Neutrophil (primary cell): ENCODE data around the gene SLC12A9.

ENCODE experiments used
- H3K27ac ChIP-seq: fragments of 200-600 bp; sonication (generic); 2 replicates; pipeline ENCODE4 v1.5.1; 2016; ENCODE audit warnings: mild to moderate bottlenecking, moderate library complexity
- H3K27me3 ChIP-seq: fragments of 200-600 bp; sonication (generic); 2 replicates; pipeline ENCODE4 v1.6.0; 2016; ENCODE audit warnings: mild to moderate bottlenecking
- H3K36me3 ChIP-seq: fragments of 200-600 bp; sonication (generic); 2 replicates; pipeline ENCODE4 v1.5.1; 2017
- H3K4me1 ChIP-seq, 2 experiments: fragments of 200-600 bp in 1 of 2; sonication (generic) in 1 of 2; 1 replicate in 1 of 2; 2 replicates in 1 of 2; pipeline versions ENCODE4 v1.5.1 to v1.6.1; 2013 to 2016; ENCODE audit warnings: low read depth in 1 of 2, low read length in 1 of 2, mild to moderate bottlenecking in 1 of 2, moderate library complexity in 1 of 2; ENCODE audit not compliant: control insufficient read depth in 1 of 2, insufficient read depth in 1 of 2
- H3K4me3 ChIP-seq, 2 experiments: fragments of 200-600 bp in 1 of 2; sonication (generic) in 1 of 2; 1 replicate in 1 of 2; 2 replicates in 1 of 2; pipeline ENCODE4 v1.5.1; 2013 to 2016; ENCODE audit warnings: low read depth in 1 of 2, low read length in 1 of 2, mild to moderate bottlenecking in 1 of 2, moderate library complexity in 1 of 2
- H3K9me3 ChIP-seq: fragments of 200-600 bp; sonication (generic); 2 replicates; pipeline ENCODE4 v1.5.1; 2016
- TF ChIP-seq, protein P1 (sequence below): fragments of 200-600 bp; sonication (generic); IDR thresholded peaks from 2 replicates; pipeline ENCODE4 v1.5.1; 2016; ENCODE audit warnings: antibody characterized with exemption

Gene SLC12A9

GRCh38 chr7:100874577-100875355, 22.3 kb downstream of the SLC12A9 start, which contains the start of gene SRRT:
TSS of gene SRRT (plus strand) at chr7:100875103. CDS start at chr7:100875591, 488 bp downstream.
- Histone ChIP-seq H3K27me3 (no peaks in the 10 kb centered on the region), H3K27ac (peak within 1 kb of the TSS; percentile 94), H3K4me3 (peak within 1 kb of the TSS; percentile 92 to 100), H3K9me3 (no peaks in the 10 kb centered on the region), H3K36me3 (peaks cover 37% of the 10 kb centered on the region), H3K4me1 (peaks cover 23 to 26% of the 10 kb centered on the region in 2 experiments)
- TF ChIP-seq, protein P1, sequence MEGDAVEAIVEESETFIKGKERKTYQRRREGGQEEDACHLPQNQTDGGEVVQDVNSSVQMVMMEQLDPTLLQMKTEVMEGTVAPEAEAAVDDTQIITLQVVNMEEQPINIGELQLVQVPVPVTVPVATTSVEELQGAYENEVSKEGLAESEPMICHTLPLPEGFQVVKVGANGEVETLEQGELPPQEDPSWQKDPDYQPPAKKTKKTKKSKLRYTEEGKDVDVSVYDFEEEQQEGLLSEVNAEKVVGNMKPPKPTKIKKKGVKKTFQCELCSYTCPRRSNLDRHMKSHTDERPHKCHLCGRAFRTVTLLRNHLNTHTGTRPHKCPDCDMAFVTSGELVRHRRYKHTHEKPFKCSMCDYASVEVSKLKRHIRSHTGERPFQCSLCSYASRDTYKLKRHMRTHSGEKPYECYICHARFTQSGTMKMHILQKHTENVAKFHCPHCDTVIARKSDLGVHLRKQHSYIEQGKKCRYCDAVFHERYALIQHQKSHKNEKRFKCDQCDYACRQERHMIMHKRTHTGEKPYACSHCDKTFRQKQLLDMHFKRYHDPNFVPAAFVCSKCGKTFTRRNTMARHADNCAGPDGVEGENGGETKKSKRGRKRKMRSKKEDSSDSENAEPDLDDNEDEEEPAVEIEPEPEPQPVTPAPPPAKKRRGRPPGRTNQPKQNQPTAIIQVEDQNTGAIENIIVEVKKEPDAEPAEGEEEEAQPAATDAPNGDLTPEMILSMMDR = peak; percentile 95

GRCh38 chr7:100875356-100875751, 22.8 kb downstream of the SLC12A9 start:
- H3K4me3 ChIP-seq = peak overlapping the region; percentile 92 to 100
- peaks cover 41% of the 10 kb centered on the region for H3K36me3 ChIP-seq
- H3K27ac ChIP-seq = peak overlapping the region; percentile 94
- TF ChIP-seq, protein P1 = no peak
- H3K9me3 ChIP-seq = no peaks in the 10 kb centered on the region
- H3K27me3 ChIP-seq = no peaks in the 10 kb centered on the region
- H3K4me1 ChIP-seq = peaks cover 23 to 26% of the 10 kb centered on the region in 2 experiments

- no peak overlapping the region for H3K4me3 ChIP-seq
- peaks cover 23 to 26% of the 10 kb centered on the region in 2 experiments for H3K4me1 ChIP-seq
- no peaks in the 10 kb centered on the region for H3K9me3 ChIP-seq
- no peak overlapping the region for H3K27ac ChIP-seq
- no peaks in the 10 kb centered on the region for H3K27me3 ChIP-seq
- peaks cover 53% of the 10 kb centered on the region for H3K36me3 ChIP-seq
- TF ChIP-seq, protein P1 = no peak
Measured at GRCh38 chr7:100878013-100878412, 25.5 kb downstream of the SLC12A9 start.

DNA sequence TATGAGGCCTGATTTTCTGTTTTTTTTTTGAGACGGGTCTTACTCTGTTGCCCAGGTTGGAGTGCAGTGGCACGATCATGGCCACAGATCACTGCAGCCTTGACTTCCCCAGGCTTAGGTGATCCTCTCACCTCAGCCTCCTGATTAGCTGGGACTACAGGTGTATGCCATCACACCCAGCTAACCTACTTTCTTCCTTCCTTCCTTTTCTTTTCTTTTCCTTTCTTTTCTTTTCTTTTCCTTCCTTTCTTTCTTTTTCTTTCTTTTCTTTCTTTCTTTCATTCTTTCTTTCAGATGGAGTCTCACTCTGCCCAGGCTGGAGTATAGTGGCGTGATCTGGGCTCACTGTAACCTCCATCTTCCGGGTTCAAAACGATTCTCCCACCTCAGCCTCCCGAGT, 26.2 kb downstream of the SLC12A9 start:
- H3K4me1 ChIP-seq = peaks cover 23 to 26% of the 10 kb centered on the region in 2 experiments
- peaks cover 59% of the 10 kb centered on the region for H3K36me3 ChIP-seq
- TF ChIP-seq, protein P1 = no peak

GRCh38 chr7:100879685-100880261, 27.3 kb downstream of the SLC12A9 start:
- Histone ChIP-seq H3K4me3 (no peak overlapping the region), H3K9me3 (no peaks in the 10 kb centered on the region), H3K27me3 (no peaks in the 10 kb centered on the region), H3K36me3 (peaks cover 70% of the 10 kb centered on the region), H3K4me1 (peaks cover 15 to 17% of the 10 kb centered on the region in 2 experiments), H3K27ac (no peak overlapping the region)
- TF ChIP-seq, protein P1 = no peak

More for the DNA sequence above, 26.2 kb downstream of the SLC12A9 start:
- Histone ChIP-seq H3K9me3 (no peaks in the 10 kb centered on the region), H3K4me3 (no peak overlapping the region), H3K27ac (no peak overlapping the region), H3K27me3 (no peaks in the 10 kb centered on the region)
